ENCODE data around the gene SMARCAD1.
"Not testable (repeated sequence)": the region's sequence is repeated elsewhere in the genome, so short reads cannot be mapped to it uniquely, and the experiment has no call there.

Gene SMARCAD1

DNA sequence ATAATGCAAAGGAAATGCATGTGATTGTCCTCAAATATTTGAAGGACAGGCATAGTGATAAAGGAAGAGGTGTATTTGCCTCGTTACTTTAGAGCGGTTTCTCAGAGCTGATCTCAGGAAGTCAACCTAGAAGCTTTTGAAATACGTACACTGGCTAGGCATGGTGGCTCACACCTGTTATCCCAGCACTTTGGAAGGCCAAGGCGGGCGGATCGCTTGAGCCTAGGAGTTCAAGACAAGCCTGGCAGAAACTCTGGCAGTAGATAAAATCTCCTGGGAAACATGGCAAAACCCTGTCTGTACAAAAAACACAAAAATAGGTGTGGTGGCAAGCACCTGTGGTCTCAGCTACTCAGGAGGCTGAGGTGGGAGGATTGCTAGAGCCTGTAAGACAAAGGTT lies 24.9 kb downstream of the SMARCAD1 start:
- DNase-seq (ENCODE audit: low read depth in 2 of 2): no peak

DNA sequence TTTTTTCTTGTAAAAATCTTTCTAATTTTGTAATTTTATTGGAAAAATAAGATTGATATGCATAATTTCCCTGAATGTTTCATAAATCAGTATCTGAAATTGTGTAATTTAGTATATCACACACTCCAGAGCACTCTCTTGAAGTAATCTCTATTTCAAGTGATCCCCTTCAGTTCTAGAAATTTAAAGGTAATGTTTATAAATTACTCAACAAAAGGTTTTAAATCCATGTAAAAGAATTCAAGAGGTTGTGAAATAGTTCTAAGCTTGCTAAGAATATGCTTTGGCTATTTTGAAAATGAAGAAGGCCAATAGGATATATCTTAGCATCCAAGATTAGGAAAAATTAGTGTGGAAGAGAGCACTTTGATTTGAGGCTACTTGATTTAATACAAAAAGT lies 28.2 kb downstream of the SMARCAD1 start:
- DNase-seq (ENCODE audit: low read depth in 2 of 2): no peak

DNA sequence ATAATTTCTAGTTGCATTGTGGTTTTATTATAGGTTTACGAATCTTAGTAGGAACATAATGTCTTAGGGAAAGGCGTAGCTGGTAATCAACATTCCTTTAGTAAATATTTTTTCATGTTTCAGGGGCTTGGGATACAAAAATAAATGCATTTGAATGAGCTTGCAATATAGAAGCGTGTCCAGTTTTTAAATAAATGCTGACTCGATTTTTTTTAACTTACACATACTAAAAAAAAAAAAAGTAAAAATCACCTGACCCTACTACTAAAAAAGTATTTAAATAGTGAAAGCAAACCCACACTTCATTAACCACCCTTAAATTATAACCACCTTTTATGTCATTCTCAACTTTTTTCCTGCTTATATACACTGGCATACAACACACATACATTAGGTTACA lies 29.6 kb downstream of the SMARCAD1 start:
- no peak for DNase-seq (ENCODE audit: low read depth in 2 of 2)

DNA sequence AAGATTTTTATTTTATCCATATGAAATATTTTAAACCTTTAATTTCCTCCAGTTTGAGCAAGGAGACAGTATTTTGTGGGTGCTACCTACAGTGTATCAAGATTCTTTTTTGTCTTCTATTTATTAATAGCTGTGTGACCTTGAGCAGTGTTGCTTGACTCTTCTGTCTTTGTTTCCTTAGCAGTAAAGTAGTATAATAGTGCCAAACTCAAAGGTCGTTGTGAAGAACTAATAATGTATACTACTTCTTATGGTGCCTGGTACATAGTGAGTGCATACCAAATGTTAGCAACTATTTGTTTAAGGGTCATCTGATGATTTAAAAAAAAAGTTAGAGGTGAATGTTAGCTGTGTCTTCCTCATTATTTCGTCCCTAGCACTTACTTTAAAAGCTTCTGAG lies 30.5 kb downstream of the SMARCAD1 start:
- DNase-seq (ENCODE audit: low read depth in 2 of 2): no peak

DNA sequence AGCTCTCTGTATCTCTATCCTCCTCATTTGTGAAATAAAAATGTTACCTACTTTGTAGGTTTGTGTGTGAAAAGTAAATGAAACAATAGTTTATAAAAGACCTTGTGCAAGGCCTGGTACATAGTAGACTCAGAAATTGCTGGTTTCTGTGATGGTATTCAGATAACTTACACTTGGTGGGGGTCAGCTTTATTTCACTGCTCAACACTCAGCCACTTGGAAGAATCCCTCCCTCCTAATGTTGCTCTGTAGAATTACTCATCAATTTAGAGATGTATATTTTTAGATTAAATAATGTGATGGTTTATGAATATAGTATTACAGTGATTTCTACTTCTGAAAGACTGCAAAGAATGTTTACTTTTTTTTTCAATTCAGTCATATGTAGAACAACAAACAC lies 32.7 kb downstream of the SMARCAD1 start:
- DNase-seq (ENCODE audit: low read depth in 2 of 2): no peak

DNA sequence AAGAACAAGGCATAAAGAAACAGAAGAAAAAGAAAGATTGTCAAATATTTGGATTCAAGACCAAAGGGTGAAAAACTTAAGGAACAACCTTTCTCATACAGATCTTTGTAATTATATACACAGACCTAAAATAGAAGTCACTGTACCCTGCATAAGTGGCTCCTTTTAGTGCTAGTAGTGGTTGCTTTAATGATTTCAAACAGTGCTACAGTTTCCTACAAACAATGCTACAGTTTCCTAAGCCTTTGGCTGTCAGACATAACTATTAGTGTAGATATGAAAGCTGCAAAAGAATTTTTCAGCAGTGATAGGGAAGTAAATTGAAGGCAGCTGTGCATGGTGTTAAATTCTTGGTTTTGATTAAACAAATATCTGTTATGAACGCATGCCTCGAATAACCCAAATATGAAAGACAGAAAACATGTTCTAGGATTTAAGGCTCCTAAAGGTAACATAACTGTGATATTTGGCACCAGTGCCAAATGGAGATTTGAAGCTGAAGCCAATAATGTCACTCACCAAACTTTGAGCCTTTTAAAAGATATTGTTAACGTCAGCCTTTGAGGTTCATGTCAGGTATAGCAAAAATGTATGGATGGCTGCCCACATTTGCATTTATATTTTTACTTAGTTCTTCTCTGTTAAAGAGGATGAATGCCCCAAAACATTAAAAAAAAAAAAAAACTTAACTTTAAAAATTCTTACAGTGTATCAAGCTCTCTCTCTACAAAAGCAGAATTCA lies 36.6 kb downstream of the SMARCAD1 start:
- DNase-seq (ENCODE audit: low read depth in 2 of 2): no peak

DNA sequence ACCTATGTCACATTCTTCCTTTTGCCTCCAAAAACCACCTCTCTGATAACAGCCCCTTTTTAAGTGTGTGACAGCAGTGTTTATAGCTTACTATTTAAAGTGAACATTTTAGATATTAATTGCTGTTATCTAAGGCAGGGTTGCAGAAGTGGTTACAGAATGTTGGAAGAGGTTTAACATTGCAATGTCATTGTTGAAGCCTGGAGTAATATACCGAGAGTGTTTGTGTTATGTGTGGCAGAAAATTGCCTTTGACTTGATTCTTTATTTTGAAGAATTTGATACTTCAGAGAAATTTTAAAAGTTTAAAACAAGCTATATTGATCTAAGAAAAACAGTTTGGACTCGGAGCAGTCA lies 37.1 kb downstream of the SMARCAD1 start:
- no peak for DNase-seq (ENCODE audit: low read depth in 2 of 2)

DNA sequence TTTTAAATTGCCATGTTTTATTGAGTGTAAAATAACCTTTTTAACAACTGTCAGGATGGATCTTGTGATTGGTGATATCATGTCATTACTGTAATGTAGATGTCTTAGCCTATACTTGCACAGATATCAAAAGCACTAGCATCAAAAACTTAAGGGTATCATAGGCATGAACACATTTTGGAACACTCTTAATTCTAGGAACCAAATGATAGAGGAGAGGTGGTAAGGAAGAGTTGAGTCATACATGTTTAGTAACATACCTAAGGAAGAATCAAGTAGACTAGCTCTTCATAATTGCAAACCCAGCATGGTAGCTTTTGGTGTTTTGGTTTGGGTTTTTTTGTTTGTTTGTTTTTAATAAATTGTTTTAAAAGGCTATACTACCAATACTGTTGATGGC lies 43.4 kb downstream of the SMARCAD1 start:
- no peak for DNase-seq (ENCODE audit: low read depth in 2 of 2)

DNA sequence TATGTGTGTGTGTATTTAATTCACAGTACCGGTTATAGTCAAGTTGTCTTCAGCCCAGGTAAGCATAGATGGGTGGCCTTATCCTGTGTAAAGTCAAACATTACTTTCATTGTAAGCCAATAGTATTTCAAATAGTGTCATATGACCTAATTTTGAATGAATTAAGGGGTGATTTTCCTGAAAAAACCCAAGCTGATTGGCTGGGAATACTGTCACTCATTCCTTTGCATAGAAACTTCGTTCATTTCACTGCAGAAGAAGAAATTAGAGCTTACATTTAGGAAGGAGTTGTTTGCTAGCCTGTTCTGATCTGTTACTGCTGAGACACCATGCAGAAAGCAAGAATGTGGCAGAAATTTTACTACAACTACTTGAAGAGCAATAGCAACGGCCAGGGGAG lies 45.4 kb downstream of the SMARCAD1 start:
- DNase-seq (ENCODE audit: low read depth in 2 of 2): no peak

DNA sequence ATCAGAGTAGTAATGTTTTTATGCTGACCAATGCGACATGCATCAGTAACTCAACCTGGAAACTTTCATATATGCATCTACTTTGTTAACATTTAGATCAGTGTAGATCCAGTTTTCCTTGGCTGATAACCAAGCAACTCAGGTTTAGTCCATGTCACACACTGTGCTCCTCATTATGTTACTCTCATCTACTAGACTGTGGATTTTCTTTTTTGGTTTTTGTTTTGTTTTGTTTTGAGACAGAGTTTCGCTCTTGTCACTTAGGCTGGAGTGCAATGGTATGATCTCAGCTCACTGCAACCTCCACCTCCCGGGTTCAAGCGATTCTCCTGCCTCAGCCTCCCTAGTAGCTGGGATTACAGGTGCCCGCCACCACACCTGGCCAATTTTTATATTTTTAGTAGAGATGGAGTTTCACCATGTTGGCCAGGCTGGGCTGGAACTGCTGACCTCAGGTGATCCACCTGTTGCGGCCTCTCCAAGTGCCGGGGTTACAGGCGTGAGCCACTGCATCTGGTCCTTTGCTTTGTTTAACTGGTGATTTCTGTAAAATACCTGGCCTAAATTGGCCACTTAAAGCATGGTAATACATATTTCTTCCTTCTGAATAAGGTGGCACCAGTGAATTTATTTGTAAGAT lies 48.6 kb downstream of the SMARCAD1 start:
- DNase-seq (ENCODE audit: low read depth in 2 of 2): no peak

DNA sequence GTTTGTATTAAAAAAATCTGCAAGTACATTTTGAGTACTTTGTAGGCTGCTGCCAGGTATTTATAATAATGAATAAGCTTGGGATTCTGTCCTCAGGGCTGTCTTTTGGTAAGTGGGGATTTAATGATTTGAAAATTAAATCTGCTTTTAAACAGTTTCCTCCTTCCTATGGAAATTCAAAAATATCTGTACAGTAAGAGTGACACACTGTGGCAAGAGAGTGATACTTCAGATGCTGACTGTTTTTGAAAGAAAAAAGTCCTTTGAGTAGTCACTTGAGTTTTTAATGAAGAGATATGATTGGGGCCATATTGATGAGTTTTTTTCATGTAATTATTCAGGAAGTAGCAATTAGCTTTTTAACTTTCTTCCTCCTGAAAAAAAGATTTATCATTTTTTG lies 49.2 kb downstream of the SMARCAD1 start:
- DNase-seq (ENCODE audit: low read depth in 2 of 2): no peak

DNA sequence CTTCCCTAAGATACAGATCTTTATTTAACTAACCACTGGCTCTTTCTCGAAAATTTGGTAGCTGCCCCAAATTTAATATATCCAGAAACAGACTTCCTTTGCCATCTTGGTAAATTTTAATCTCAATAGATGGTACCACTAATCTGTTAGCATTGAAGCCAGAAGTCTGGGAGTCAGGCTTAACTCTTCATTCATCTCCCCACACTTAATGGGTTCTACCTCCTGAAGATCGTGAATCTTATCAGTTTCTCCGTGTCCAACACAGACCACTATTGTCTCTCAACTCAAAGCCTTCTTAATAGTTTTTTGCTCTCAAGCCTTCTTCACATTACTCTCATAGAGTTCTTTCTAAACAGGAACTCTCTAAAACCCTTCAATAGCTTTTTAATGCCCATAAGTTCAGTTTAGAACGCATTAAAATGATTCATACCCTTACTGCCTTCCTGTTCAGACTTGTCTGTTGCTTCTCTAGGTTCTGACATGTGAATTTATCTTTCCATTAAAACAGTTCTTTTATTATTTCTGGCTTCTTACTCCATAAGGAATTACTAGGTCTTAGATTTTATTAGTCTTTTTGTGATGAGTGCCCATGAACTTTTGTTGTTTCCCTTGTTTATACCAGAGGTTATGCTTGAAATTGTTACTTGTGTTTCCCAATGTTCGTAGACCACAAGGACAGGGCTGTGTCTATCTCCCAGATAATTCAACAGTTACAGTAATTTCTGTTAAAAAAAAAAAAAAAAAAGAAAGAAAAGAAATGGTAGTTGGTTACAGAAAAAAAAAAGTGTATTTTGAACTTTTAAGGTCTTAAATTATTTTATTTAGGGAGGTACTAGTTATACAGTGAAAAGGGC lies 54.7 kb downstream of the SMARCAD1 start:
- DNase-seq (ENCODE audit: low read depth in 2 of 2): no peak

DNA sequence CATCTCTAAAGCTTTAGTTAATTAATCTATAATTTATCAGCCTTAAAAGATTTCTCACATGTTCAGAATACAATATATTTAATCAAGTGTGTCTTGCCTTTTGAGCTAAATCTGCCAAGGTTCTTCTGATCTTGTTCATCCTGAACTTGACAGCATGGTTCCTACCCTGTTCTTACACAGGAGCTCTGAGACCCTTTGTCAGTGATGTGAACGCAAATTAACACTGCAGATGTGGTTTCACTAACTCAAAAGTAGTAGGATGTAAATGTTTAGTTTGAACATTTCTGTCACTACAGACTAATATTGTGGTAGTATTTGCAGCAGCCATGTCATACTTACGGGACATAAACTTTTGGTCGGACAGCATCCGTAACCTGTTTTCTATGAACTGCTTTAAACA lies 59.4 kb downstream of the SMARCAD1 start:
- no peak for DNase-seq (ENCODE audit: low read depth in 2 of 2)

DNA sequence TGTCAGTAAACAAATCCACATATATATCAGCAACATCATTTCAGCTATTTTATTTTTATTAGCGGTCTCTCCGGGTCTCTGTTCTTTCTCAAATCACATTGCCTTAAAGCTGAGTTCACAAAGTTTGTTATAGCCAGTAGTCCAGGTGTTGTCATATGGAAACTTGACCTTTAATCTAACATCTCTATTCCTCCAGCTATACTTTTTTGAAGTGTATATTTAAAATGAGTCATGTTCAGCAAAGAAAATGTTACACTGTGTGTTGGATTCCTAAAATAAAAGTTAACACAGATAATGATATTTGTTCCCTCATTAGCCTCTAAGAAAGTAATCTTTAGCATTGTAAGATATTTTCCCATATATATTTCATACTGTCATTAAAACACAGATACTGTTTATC lies 63.6 kb downstream of the SMARCAD1 start:
- no peak for DNase-seq (ENCODE audit: low read depth in 2 of 2)

DNA sequence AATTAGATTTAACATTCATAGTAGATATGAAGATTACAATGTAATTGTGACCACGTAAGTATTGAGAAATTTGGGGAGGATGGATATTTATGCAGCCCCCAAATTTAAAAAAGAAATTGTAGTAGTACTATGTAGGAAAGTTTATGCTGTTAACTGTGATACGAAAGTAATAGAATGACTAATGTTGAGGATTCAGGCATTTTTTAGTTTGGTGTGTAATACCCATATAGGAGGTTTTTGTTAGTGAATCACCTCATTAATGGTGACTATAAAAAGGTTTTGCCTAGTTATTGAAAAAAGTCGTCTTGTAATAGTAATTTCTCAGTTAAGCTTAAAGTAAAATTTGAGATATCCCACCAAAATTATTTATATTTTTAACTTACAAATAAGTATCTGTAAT lies 67.2 kb downstream of the SMARCAD1 start:
- DNase-seq (ENCODE audit: low read depth in 2 of 2): no peak

DNA sequence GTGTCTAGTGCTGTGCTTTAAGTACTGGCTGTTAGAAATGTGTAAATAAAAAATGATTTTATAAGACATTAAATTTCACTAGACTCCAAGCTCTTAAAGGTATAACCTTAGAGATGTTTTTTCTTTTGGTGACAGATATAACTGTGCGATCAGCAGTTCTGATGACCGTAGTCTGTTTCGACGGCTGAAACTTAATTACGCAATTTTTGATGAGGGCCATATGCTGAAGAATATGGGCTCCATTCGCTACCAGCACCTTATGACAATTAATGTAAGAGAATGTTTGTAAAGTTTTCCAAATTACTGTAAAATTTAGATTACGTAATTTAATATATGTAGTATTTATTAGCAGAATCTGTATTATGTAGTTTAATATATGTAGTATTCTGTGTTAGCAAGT lies 68.5 kb downstream of the SMARCAD1 start:
- DNase-seq (ENCODE audit: low read depth in 2 of 2): no peak

DNA sequence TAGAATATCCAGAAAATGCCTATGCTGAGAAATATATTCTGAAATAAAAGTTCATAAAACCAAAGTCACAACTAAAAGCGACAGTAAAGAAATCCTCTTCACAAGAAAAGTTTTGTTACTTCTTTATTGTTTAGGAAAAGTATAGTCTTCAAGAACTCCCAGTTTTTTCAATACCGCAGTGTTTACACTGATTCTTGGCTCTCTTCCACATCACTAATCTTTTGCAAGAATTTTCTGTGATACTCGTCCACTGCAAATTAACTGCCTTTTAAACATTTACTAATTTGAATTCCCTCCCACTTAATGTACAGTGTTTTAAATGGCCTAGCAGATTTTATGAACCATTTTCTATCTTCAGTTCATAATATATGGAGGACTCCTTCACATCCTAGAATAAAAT lies 69.9 kb downstream of the SMARCAD1 start:
- DNase-seq (ENCODE audit: low read depth in 2 of 2): no peak

DNA sequence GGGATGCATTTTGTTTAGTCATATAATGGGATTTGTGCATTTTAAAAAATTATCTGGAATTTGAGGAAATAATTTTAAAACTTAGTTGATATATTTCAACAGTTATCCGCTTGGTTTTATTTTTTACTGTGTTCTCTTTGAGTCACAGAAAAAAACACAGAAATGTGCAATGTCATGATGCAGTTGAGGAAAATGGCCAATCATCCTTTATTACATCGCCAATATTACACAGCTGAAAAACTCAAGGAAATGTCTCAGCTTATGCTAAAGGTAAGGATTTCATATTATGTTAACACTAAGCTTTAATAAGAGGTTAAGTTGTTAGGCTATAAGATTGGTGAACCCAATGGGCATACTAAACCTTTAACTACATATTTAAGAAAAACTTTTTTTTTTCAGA lies 71.1 kb downstream of the SMARCAD1 start:
- no peak for DNase-seq (ENCODE audit: low read depth in 2 of 2)

DNA sequence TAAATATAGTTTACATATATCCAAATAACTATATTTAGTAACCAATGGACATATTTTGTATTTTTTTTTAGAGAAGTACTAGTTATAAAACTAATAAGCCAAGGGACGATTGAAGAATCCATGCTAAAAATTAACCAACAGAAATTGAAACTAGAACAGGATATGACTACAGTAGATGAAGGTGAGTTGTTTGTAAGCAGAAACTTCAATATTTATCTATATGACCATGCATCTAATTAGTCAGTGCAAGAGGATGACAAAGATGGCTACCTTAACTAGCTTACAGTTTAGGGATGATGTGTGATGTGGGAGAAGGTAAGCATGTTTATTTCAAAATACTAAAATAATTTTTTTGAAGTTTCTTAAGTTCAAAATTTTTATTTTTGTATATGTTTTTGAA lies 77.2 kb downstream of the SMARCAD1 start:
- DNase-seq (ENCODE audit: low read depth in 2 of 2): no peak

DNA sequence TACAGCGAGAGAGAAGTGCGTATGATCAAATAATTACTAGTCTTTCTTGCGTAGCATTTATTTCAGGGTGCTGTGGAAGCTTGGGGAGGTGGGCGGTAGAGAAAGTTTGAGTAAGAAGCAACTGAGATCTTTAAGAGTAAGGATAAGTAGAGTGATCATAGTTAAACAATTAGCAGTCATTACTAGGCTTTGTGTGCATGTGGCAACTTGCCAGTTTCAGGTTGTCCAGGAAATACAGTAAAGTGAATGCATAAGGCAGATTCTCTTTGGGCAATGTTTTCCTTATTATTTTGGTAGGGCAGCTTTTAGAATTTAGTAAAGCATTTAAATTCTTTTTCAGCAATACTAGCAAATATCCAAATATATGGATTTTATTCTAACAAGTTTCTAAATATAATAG lies 78.0 kb downstream of the SMARCAD1 start:
- DNase-seq (ENCODE audit: low read depth in 2 of 2): no peak

DNA sequence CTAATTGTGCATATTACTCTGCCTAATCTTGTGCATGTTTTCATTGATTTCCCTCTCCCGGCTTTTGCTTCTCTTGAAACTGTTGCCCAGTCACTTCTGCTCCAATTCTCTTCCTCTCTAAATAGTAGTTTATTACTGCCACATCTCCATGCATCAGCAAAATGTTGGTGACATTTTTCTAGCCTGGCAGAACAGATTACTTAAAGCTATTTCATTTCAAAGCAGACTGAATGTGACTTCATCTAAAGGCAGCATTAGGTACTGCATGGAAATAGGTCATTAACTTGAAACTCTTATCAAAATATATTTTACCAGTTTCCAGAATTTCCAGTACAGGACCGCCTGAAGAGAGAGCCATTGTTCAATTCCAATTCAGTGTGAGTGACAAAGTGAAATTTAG lies 82.6 kb downstream of the SMARCAD1 start:
- DNase-seq (ENCODE audit: low read depth in 2 of 2): no peak

DNA sequence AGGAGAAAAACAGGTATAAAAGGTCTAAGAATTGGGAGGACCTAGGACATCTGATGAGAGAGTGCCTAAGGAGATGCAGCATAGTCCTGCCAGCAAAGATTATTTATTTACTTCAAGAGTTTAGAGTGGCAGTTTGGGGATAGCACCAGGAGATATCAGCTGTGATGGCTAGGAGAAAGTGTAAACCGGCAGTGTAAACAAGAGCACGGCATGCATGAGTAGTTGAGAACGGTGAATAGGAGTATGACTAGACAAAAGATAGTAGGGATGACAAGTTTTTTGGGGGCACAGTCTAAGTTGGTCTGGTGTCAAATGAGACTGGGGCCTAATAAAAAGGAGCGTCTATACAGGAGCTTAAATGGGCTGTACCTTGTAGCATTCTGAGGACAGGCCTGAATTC lies 86.3 kb downstream of the SMARCAD1 start:
- DNase-seq (ENCODE audit: low read depth in 2 of 2): not testable (repeated sequence)

DNA sequence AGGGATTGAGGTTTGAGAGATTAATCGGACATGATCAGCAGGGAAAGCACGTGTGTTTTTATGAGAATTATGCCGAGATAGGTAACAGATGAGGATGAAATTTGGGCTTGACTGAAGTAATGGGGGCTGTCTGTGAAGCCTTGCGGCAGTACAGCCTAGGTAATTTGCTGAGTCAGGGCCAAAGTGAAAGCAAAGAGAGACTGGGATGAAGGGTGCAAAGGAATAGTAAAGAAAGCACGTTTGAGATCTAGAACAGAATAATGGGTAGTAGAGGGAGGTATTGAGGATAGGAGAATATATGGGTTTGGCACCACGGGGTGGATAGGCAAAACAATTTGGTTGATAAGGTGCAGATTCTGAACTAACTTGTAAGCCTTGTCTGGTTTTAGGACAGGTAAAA lies 87.8 kb downstream of the SMARCAD1 start:
- DNase-seq (ENCODE audit: low read depth in 2 of 2): not testable (repeated sequence)
